Peyer's patch (tissue), 4 donors: ENCODE measurements around the gene RNF14.

ENCODE experiments used
- POLR2A ChIP-seq, 2 donors: fragments of 450-650 bp; IDR thresholded peaks; one replicate each; pipeline ENCODE4 v1.5.1; 2017; ENCODE audit warnings: antibody characterized with exemption in 2 of 2, mild to moderate bottlenecking in 2 of 2, moderate library complexity in 2 of 2
- TF ChIP-seq, protein P1 (sequence below), 6 experiments: fragments of 450-650 bp in 4 of 6; fragments of 200-600 bp in 2 of 6; sonication (generic) in 1 of 6; IDR thresholded peaks; one replicate each; pipeline ENCODE4 v1.5.1; 2017 to 2019; ENCODE audit warnings: antibody characterized with exemption in 6 of 6, mild to moderate bottlenecking in 3 of 6, moderate library complexity in 1 of 6

DNA sequence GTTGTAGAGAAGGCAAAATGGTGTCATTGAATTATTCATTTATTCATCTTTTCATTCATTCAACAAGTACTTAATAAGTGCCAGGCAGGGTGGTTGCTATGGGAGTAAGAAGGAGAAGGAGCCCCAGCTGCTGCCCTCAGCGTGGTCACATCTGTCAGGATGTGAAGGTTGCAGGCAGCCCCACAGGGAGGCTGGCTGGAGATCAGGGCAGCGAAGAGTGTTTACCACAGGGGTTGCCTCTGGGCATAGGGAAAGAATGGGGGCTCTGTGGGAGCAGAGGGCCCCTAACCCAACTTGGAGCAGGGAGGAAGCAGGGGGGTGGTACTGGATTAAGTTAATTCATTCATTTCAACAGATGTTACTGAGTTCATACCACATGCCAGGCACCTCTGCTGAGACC is 16.9 kb upstream of the RNF14 start:
- TF ChIP-seq, protein P1, sequence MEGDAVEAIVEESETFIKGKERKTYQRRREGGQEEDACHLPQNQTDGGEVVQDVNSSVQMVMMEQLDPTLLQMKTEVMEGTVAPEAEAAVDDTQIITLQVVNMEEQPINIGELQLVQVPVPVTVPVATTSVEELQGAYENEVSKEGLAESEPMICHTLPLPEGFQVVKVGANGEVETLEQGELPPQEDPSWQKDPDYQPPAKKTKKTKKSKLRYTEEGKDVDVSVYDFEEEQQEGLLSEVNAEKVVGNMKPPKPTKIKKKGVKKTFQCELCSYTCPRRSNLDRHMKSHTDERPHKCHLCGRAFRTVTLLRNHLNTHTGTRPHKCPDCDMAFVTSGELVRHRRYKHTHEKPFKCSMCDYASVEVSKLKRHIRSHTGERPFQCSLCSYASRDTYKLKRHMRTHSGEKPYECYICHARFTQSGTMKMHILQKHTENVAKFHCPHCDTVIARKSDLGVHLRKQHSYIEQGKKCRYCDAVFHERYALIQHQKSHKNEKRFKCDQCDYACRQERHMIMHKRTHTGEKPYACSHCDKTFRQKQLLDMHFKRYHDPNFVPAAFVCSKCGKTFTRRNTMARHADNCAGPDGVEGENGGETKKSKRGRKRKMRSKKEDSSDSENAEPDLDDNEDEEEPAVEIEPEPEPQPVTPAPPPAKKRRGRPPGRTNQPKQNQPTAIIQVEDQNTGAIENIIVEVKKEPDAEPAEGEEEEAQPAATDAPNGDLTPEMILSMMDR (IDR thresholded peaks at IDR 0.05): no peak
- no peak for TF ChIP-seq POLR2A (IDR thresholded peaks at IDR 0.05)
